Peyer's patch (tissue), 4 donors: ENCODE measurements around the gene RAD51.

Experiments used
- CTCF ChIP-seq, 6 experiments: fragments of 450-650 bp in 4 of 6; fragments of 200-600 bp in 2 of 6; sonication (generic) in 1 of 6; IDR thresholded peaks; one replicate each; pipeline ENCODE4 v1.5.1; 2017 to 2019; ENCODE audit warnings: antibody characterized with exemption in 6 of 6, mild to moderate bottlenecking in 3 of 6, moderate library complexity in 1 of 6
- POLR2A ChIP-seq, 2 donors: fragments of 450-650 bp; IDR thresholded peaks; one replicate each; pipeline ENCODE4 v1.5.1; 2017; ENCODE audit warnings: antibody characterized with exemption in 2 of 2, mild to moderate bottlenecking in 2 of 2, moderate library complexity in 2 of 2

- TF ChIP-seq CTCF (IDR thresholded peaks at IDR 0.05) (no peak), POLR2A (IDR thresholded peaks at IDR 0.05) (no peak)
Observed at GRCh38 chr15:40762919-40763800, 68.2 kb downstream of the RAD51 start.
